GM23338 (cell line): ENCODE measurements around the gene DACT1. TPM values are rescaled to one million over a fixed set of nuclear protein-coding genes. Genes with fewer than 3 reads are reported as not detected.
"Not testable (repeated sequence)": the region's sequence is repeated elsewhere in the genome, so short reads cannot be mapped to it uniquely, and the experiment has no call there.

Experiments
- ATAC-seq: fragments of 200-7000 bp; cut with Tn5 transposase; 3 replicates; pipeline ENCODE4 v1.9.1; 2020
- DNase-seq: peaks from one replicate; pipeline ENCODE4 v3.0.0-alpha.2; 2015; ENCODE audit warnings: low spot score
- H2AFZ ChIP-seq: fragments of 200-600 bp; sonication (generic); 2 replicates; pipeline ENCODE4 v1.8.0; 2016; ENCODE audit warnings: antibody characterized with exemption, mild to moderate bottlenecking, moderate library complexity
- H3F3A ChIP-seq: fragments of 200-600 bp; sonication (generic); replicated peaks from 2 replicates; pipeline ENCODE4 v1.8.0; 2017; ENCODE audit warnings: antibody characterized with exemption, mixed run types, low read depth
- H3K27ac ChIP-seq: fragments of 200-600 bp; sonication (generic); 2 replicates; pipeline ENCODE4 v1.6.1; 2016; ENCODE audit warnings: low read depth
- H3K27me3 ChIP-seq: fragments of 200-600 bp; sonication (generic); 2 replicates; pipeline ENCODE4 v1.8.0; 2016; ENCODE audit warnings: mild to moderate bottlenecking, mixed run types, moderate library complexity; ENCODE audit not compliant: insufficient read depth
- H3K36me3 ChIP-seq: fragments of 200-600 bp; sonication (generic); 2 replicates; pipeline ENCODE4 v1.8.0; 2016; ENCODE audit warnings: mild to moderate bottlenecking; ENCODE audit not compliant: insufficient read depth
- H3K4me1 ChIP-seq: fragments of 200-600 bp; sonication (generic); 2 replicates; pipeline ENCODE4 v1.8.0; 2016; ENCODE audit warnings: mild to moderate bottlenecking, moderate library complexity; ENCODE audit not compliant: insufficient read depth
- H3K4me2 ChIP-seq: fragments of 200-600 bp; sonication (generic); 2 replicates; pipeline ENCODE4 v1.7.1; 2017; ENCODE audit warnings: mixed run types
- H3K4me3 ChIP-seq: fragments of 200-600 bp; sonication (generic); 2 replicates; pipeline ENCODE4 v1.6.1; 2016; ENCODE audit warnings: mixed run types
- H3K79me2 ChIP-seq: fragments of 200-600 bp; sonication (generic); replicated peaks from 2 replicates; pipeline ENCODE4 v1.8.0; 2017; ENCODE audit warnings: mild to moderate bottlenecking; ENCODE audit not compliant: insufficient read depth
- H3K9me2 ChIP-seq: fragments of 200-600 bp; sonication (generic); 2 replicates; pipeline ENCODE4 v1.8.0; 2017; ENCODE audit not compliant: insufficient read depth
- H4K20me1 ChIP-seq: fragments of 200-600 bp; sonication (generic); replicated peaks from 2 replicates; pipeline ENCODE4 v1.8.0; 2017; ENCODE audit warnings: mild to moderate bottlenecking; ENCODE audit not compliant: insufficient read depth
- H3K27ac Mint-ChIP-seq: 2 replicates; pipeline ENCODE4 v1.8.0; 2020; ENCODE audit warnings: inconsistent platforms, mild to moderate bottlenecking, moderate library complexity, mixed read lengths
- H3K27me3 Mint-ChIP-seq: 3 replicates; pipeline ENCODE4 v1.8.0; 2022; ENCODE audit warnings: low read depth, mild to moderate bottlenecking, moderate library complexity, mixed read lengths, inconsistent platforms; ENCODE audit not compliant: insufficient read depth, poor library complexity
- H3K36me3 Mint-ChIP-seq: 3 replicates; pipeline ENCODE4 v1.8.0; 2021; ENCODE audit warnings: low read depth, mild to moderate bottlenecking, inconsistent platforms, moderate library complexity, mixed read lengths
- H3K4me1 Mint-ChIP-seq: 3 replicates; pipeline ENCODE4 v1.8.0; 2020; ENCODE audit warnings: mild to moderate bottlenecking, inconsistent platforms, mixed read lengths
- H3K4me3 Mint-ChIP-seq: 3 replicates; pipeline ENCODE4 v1.8.0; 2021; ENCODE audit warnings: moderate library complexity, mild to moderate bottlenecking, inconsistent platforms, mixed read lengths
- H3K9me3 Mint-ChIP-seq: 3 replicates; pipeline ENCODE4 v1.8.0; 2020; ENCODE audit warnings: moderate library complexity, mild to moderate bottlenecking, inconsistent platforms, mixed read lengths
- EZH2phosphoT487 ChIP-seq: fragments of 200-600 bp; sonication (generic); IDR thresholded peaks from one replicate; pipeline ENCODE4 v1.8.1; 2018; ENCODE audit warnings: antibody characterized with exemption; ENCODE audit not compliant: unreplicated experiment
- JUNB ChIP-seq: IDR thresholded peaks from one replicate; pipeline ENCODE4 v1.6.1; 2016; ENCODE audit warnings: antibody characterized with exemption; ENCODE audit not compliant: unreplicated experiment
- POLR2AphosphoS5 ChIP-seq: IDR thresholded peaks from 2 replicates; pipeline ENCODE4 v1.6.1; 2016; ENCODE audit warnings: antibody characterized with exemption, low read depth
- REST ChIP-seq: IDR thresholded peaks from one replicate; pipeline ENCODE4 v1.6.1; 2018; ENCODE audit warnings: antibody characterized with exemption; ENCODE audit not compliant: unreplicated experiment
- ZNF114 ChIP-seq: fragments of 250-450 bp; sonication (Bioruptor Pico); IDR thresholded peaks from 2 replicates; pipeline ENCODE4 v1.5.0; 2020; ENCODE audit warnings: mild to moderate bottlenecking, moderate library complexity
- ZNF331 ChIP-seq: fragments of 250-450 bp; sonication (Bioruptor Pico); IDR thresholded peaks from 2 replicates; pipeline ENCODE4 v1.5.0; 2020; ENCODE audit warnings: low read depth, mild to moderate bottlenecking, moderate library complexity
- ZNF462 ChIP-seq: fragments of 250-450 bp; sonication (Bioruptor Pico); IDR thresholded peaks from 2 replicates; pipeline ENCODE4 v1.5.0; 2020; ENCODE audit warnings: mild to moderate bottlenecking, moderate library complexity
- polyA plus RNA-seq: library from polyadenylated mRNA; unstranded; fragments of >200 nt; fragmentation: Nextera tagmentation; extraction: Ambion mirVana; gene quantifications from 2 replicates; pipeline ENCODE4 v1.2.1, GENCODE V29; 2016
- total RNA-seq: library from RNA; depleted of rRNA; stranded (reverse); fragments of >200 nt; shearing (Covaris generic); gene quantifications from 2 replicates; pipeline ENCODE4 v1.2.3, GENCODE V29; 2014
- TF ChIP-seq, protein P1 (sequence below), 2 experiments: fragments of 200-600 bp in 1 of 2; sonication (generic) in 1 of 2; conservative IDR thresholded peaks; 2 replicates each; pipeline versions ENCODE4 v1.5.1 to v1.6.1; 2016 to 2017; ENCODE audit warnings: antibody characterized with exemption in 2 of 2, low read depth in 2 of 2, mild to moderate bottlenecking in 2 of 2, moderate library complexity in 1 of 2

The DACT1 gene
- total and polyA plus RNA-seq, 2 experiments from 2014 or later: 5.7 to 26.6 TPM

DNA sequence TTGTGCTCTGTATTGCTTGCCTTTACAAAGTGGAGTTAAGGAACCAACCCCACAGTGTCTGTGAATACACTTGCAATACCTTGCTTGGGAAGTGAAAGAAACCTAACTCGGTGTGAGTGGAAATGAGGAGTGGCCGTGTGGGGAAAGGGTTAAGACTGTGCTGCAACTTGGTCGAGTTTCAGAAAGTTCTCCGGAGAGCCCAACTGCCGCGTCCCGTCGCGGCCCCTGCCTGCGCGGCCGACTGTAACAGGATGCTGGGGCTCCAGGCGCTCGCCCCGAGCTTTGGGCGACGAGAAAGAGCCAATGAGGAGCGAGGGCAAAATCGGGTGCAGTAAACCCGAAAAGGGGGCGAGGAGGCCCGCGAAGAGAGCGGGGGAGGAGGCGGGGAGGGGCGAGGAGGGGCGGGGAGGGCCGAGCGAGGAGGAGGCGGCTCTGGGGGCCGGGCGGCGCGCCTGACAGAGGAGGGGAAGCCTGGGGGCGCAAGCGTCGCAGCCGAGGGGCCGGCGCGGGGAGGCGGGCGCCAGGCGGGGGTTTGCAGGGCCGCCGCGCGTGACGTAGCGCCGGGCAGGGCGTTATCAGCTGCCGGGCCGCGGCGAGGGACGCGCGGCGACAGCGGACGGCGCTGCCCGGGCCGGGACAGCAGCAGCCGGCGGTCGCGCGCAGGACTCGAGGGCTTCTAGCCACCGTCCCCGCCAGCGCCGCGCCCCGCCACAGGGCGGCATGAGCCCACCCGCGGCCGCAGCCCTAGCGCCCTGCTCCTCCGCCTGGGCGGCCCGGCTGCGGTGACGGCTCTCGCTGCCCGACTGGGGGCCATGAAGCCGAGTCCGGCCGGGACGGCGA lies at the start of gene DACT1 (continued):
- TF ChIP-seq, protein P1, sequence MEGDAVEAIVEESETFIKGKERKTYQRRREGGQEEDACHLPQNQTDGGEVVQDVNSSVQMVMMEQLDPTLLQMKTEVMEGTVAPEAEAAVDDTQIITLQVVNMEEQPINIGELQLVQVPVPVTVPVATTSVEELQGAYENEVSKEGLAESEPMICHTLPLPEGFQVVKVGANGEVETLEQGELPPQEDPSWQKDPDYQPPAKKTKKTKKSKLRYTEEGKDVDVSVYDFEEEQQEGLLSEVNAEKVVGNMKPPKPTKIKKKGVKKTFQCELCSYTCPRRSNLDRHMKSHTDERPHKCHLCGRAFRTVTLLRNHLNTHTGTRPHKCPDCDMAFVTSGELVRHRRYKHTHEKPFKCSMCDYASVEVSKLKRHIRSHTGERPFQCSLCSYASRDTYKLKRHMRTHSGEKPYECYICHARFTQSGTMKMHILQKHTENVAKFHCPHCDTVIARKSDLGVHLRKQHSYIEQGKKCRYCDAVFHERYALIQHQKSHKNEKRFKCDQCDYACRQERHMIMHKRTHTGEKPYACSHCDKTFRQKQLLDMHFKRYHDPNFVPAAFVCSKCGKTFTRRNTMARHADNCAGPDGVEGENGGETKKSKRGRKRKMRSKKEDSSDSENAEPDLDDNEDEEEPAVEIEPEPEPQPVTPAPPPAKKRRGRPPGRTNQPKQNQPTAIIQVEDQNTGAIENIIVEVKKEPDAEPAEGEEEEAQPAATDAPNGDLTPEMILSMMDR (conservative IDR thresholded peaks at IDR 0.05; ENCODE audit: low read depth in 2 of 2): no peak; a peak in 1 of 4 replicates

- H3K4me1 Mint-ChIP-seq, H2AFZ ChIP-seq, DNase-seq, ATAC-seq, H3K27me3 ChIP-seq, H3K9me2 ChIP-seq, H4K20me1 ChIP-seq, H3K79me2 ChIP-seq, H3K27ac Mint-ChIP-seq, H3F3A ChIP-seq, H3K4me2 ChIP-seq, H3K4me1 ChIP-seq, H3K4me3 Mint-ChIP-seq, H3K9me3 Mint-ChIP-seq, H3K27ac ChIP-seq, H3K36me3 Mint-ChIP-seq, H3K4me3 ChIP-seq, H3K27me3 Mint-ChIP-seq, H3K36me3 ChIP-seq: not testable (repeated sequence)
Observed at GRCh38 chr14:58588321-58588720, 49.4 kb upstream of the DACT1 start.

DNA sequence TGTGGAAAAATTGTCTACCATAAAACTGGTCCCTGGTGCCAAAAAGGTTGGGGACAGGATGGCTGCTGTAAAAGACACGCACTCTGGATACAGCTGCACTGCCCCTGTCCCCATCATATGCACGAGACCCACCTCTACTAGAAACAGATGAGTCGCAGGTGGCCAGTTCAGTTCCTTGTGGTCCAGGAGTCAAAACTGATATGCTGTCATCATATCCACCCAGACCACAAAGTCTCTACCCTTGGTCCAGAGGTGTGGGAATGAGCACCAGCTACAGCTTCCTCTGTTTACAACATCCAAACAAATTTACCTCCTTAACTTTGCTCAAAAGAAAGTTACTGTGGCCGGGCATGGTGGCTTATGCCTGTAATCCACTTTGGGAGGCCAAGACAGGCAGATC lies 43.8 kb upstream of the DACT1 start:
- H3K4me3 Mint-ChIP-seq: no peak overlapping the region
- H3K36me3 Mint-ChIP-seq: peaks cover 3% of the 10 kb centered on the region; the same call in 1 of the 3 replicates
- no peaks in the 10 kb centered on the region for H3K27me3 ChIP-seq
- H3K27me3 Mint-ChIP-seq: peaks cover 4% of the 10 kb centered on the region
- no peak overlapping the region for H3K27ac ChIP-seq
- peaks cover 3% of the 10 kb centered on the region; the same call in 2 of the 3 replicates for H3K9me3 Mint-ChIP-seq
- H3F3A ChIP-seq: no peaks in the 10 kb centered on the region
- ATAC-seq (no peak), DNase-seq (no peak)
- H3K36me3 ChIP-seq: no peaks in the 10 kb centered on the region
- H3K9me2 ChIP-seq: no peaks in the 10 kb centered on the region
- no peak overlapping the region for H3K4me2 ChIP-seq
- no peak overlapping the region for H3K27ac Mint-ChIP-seq
- H4K20me1 ChIP-seq: no peaks in the 10 kb centered on the region
- peaks cover 14% of the 10 kb centered on the region for H3K4me1 Mint-ChIP-seq
- no peak overlapping the region for H3K4me3 ChIP-seq
- H3K4me1 ChIP-seq: peaks cover 10% of the 10 kb centered on the region
- H3K79me2 ChIP-seq: no peaks in the 10 kb centered on the region
- no peak overlapping the region for H2AFZ ChIP-seq
- TF ChIP-seq POLR2AphosphoS5 (no peak), EZH2phosphoT487 (no peak), ZNF114 (CRISPR knock-in tag) (no peak), REST (no peak), JUNB (no peak), ZNF331 (CRISPR knock-in tag) (no peak), ZNF462 (CRISPR knock-in tag) (no peak)
